Endothelial cell (in vitro differentiated cells): ENCODE data around the gene SMG5. TPM values are rescaled to one million over a fixed set of nuclear protein-coding genes. Genes with fewer than 3 reads are reported as not detected.
A peak's percentile ranks its signal among the peaks of the same experiment; 100 is the strongest.

Experiments
- DNase-seq: peaks from one replicate; pipeline ENCODE4 v3.0.0; 2021; ENCODE audit warnings: low spot score
- H3K27ac Mint-ChIP-seq: one replicate; pipeline ENCODE4 v1.8.0; 2021; ENCODE audit warnings: mixed read lengths, inconsistent platforms; ENCODE audit not compliant: unreplicated experiment
- H3K27me3 Mint-ChIP-seq: one replicate; pipeline ENCODE4 v1.8.0; 2021; ENCODE audit warnings: mild to moderate bottlenecking, moderate library complexity, mixed read lengths, inconsistent platforms; ENCODE audit not compliant: unreplicated experiment
- H3K36me3 Mint-ChIP-seq: one replicate; pipeline ENCODE4 v1.8.0; 2021; ENCODE audit warnings: mild to moderate bottlenecking, low read depth, mixed read lengths, inconsistent platforms; ENCODE audit not compliant: unreplicated experiment
- H3K4me1 Mint-ChIP-seq: one replicate; pipeline ENCODE4 v1.8.0; 2021; ENCODE audit warnings: mild to moderate bottlenecking, mixed read lengths, inconsistent platforms; ENCODE audit not compliant: unreplicated experiment
- H3K4me3 Mint-ChIP-seq: one replicate; pipeline ENCODE4 v1.8.0; 2021; ENCODE audit warnings: mild to moderate bottlenecking, mixed read lengths, inconsistent platforms; ENCODE audit not compliant: unreplicated experiment
- H3K9me3 Mint-ChIP-seq: one replicate; pipeline ENCODE4 v1.8.0; 2021; ENCODE audit warnings: mixed read lengths, inconsistent platforms; ENCODE audit not compliant: unreplicated experiment
- total RNA-seq: library from RNA; stranded (reverse); fragmentation: NEBNext Ultra II Directional; extraction: Animal tissue kit (Norgen Biotek cat#: 25700); gene quantifications from one replicate; pipeline ENCODE4 v1.2.1, GENCODE V29; 2021; ENCODE audit not compliant: unreplicated experiment
- TF ChIP-seq, protein P1 (sequence below): fragments of 200-600 bp; sonication (generic); IDR thresholded peaks from one replicate; pipeline ENCODE4 v1.5.0; 2021; ENCODE audit warnings: antibody characterized with exemption; ENCODE audit not compliant: unreplicated experiment

SMG5 gene
- total RNA-seq, 1 donor from 2014 or later = 75.2 TPM

GRCh38 chr1:156214024-156214748 lies 68.4 kb downstream of the SMG5 start:
- TF ChIP-seq, protein P1, sequence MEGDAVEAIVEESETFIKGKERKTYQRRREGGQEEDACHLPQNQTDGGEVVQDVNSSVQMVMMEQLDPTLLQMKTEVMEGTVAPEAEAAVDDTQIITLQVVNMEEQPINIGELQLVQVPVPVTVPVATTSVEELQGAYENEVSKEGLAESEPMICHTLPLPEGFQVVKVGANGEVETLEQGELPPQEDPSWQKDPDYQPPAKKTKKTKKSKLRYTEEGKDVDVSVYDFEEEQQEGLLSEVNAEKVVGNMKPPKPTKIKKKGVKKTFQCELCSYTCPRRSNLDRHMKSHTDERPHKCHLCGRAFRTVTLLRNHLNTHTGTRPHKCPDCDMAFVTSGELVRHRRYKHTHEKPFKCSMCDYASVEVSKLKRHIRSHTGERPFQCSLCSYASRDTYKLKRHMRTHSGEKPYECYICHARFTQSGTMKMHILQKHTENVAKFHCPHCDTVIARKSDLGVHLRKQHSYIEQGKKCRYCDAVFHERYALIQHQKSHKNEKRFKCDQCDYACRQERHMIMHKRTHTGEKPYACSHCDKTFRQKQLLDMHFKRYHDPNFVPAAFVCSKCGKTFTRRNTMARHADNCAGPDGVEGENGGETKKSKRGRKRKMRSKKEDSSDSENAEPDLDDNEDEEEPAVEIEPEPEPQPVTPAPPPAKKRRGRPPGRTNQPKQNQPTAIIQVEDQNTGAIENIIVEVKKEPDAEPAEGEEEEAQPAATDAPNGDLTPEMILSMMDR = no peak
- DNase-seq = no peak
- peaks cover 8% of the 10 kb centered on the region for H3K36me3 Mint-ChIP-seq
- H3K4me1 Mint-ChIP-seq = peaks cover 9% of the 10 kb centered on the region
- no peaks in the 10 kb centered on the region for H3K9me3 Mint-ChIP-seq
- H3K27ac Mint-ChIP-seq = peak overlapping the region; percentile 62
- H3K27me3 Mint-ChIP-seq = peaks cover 7% of the 10 kb centered on the region
- H3K4me3 Mint-ChIP-seq = peak overlapping the region; percentile 78

- Mint-ChIP-seq H3K4me3 (peak overlapping the region; percentile 95), H3K9me3 (no peaks in the 10 kb centered on the region), H3K27me3 (peaks cover 9% of the 10 kb centered on the region), H3K36me3 (peaks cover 14% of the 10 kb centered on the region), H3K27ac (peak overlapping the region; percentile 98), H3K4me1 (peaks cover 9% of the 10 kb centered on the region)
- TF ChIP-seq, protein P1 = no peak
- no peak for DNase-seq
These were observed 69.0 kb downstream of the SMG5 start for GRCh38 chr1:156213644-156213966.

- peak within 1 kb of the TSS; percentile 98 for H3K27ac Mint-ChIP-seq
- H3K27me3 Mint-ChIP-seq = peaks cover 9% of the 10 kb centered on the region
- H3K4me1 Mint-ChIP-seq = peaks cover 9% of the 10 kb centered on the region
- peak; percentile 94 for DNase-seq
- H3K9me3 Mint-ChIP-seq = no peaks in the 10 kb centered on the region
- H3K36me3 Mint-ChIP-seq = peaks cover 17% of the 10 kb centered on the region
- peak within 1 kb of the TSS; percentile 95 for H3K4me3 Mint-ChIP-seq
- TF ChIP-seq, protein P1 = no peak
These were observed 69.6 kb downstream of the SMG5 start, which contains the start of gene PMF1 for GRCh38 chr1:156212833-156213643. PMF1 (plus strand) TSS chr1:156213007; CDS start chr1:156213016, 9 bp downstream.

DNA sequence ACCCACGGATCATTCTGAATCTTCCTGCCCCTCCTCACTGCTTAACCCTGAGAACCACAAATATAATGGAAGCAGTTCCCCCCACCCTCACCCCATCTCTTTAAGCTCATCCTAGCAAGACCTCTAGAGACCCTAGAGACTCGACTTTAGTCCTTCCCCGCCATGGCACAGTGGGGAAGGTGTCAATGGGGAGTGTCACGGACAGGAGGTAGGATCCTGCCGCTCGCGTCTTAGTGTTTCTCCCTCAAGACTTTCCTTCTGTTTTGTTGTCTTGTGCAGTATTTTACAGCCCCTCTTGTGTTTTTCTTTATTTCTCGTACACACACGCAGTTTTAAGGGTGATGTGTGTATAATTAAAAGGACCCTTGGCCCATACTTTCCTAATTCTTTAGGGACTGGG lies 70.5 kb downstream of the SMG5 start:
- H3K27me3 Mint-ChIP-seq = peaks cover 10% of the 10 kb centered on the region
- peaks cover 9% of the 10 kb centered on the region for H3K4me1 Mint-ChIP-seq
- DNase-seq = no peak
- peak overlapping the region; percentile 95 for H3K4me3 Mint-ChIP-seq
- peaks cover 23% of the 10 kb centered on the region for H3K36me3 Mint-ChIP-seq
- peak overlapping the region; percentile 98 for H3K27ac Mint-ChIP-seq
- TF ChIP-seq, protein P1 = no peak
- H3K9me3 Mint-ChIP-seq = no peaks in the 10 kb centered on the region

DNA sequence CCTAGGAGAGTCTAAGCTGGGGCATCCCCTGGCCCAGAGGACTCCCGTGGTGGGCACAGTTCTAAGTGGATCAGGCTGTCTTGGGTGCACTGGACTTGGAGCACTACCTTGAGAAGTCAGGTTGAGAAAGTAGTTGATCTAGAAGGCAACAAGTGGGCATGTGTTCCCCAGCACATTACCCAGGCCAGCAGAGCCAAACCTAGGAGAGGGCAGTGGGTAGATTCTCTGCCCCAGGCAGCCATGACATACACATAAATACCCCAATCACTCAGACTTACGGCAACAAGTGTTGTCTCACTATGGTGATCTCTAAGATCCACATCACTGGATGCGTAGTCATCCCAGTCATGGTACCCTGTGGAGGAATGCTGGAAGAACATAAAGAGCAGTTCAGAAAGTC lies 71.4 kb downstream of the SMG5 start:
- H3K36me3 Mint-ChIP-seq = peaks cover 23% of the 10 kb centered on the region
- peak overlapping the region; percentile 36 for H3K27ac Mint-ChIP-seq

More for the DNA sequence above, 71.4 kb downstream of the SMG5 start:
- peaks cover 9% of the 10 kb centered on the region for H3K4me1 Mint-ChIP-seq
- H3K9me3 Mint-ChIP-seq = no peaks in the 10 kb centered on the region
- DNase-seq = no peak
- H3K4me3 Mint-ChIP-seq = no peak overlapping the region
- TF ChIP-seq, protein P1 = no peak
- peaks cover 10% of the 10 kb centered on the region for H3K27me3 Mint-ChIP-seq
